Mucosa of descending colon (tissue), 3 donors: ENCODE results near the gene KIF4B. TPM values are rescaled to one million over a fixed set of nuclear protein-coding genes. Genes with fewer than 3 reads are reported as not detected.
A peak's percentile ranks its signal among the peaks of the same experiment; 100 is the strongest.
"Not testable (repeated sequence)": the region's sequence is repeated elsewhere in the genome, so short reads cannot be mapped to it uniquely, and the experiment has no call there.

Experiments
- ATAC-seq: fragments of 200-7000 bp; cut with Tn5 transposase; one replicate; pipeline ENCODE4 v1.9.1; 2020; ENCODE audit warnings: mild to moderate bottlenecking, moderate library complexity
- DNase-seq, 3 donors: peaks; one replicate each; pipeline ENCODE4 v3.0.0-alpha.2; 2020
- H3K36me3 ChIP-seq: fragments of 200-600 bp; one replicate; pipeline ENCODE4 v1.8.0; 2021; ENCODE audit warnings: low read depth, mild to moderate bottlenecking
- H3K4me1 ChIP-seq: fragments of 200-600 bp; one replicate; pipeline ENCODE4 v1.8.0; 2021; ENCODE audit warnings: low read depth, mild to moderate bottlenecking
- H3K4me3 ChIP-seq: fragments of 200-600 bp; one replicate; pipeline ENCODE4 v1.8.0; 2021; ENCODE audit warnings: mild to moderate bottlenecking
- H3K9me3 ChIP-seq: fragments of 200-600 bp; one replicate; pipeline ENCODE4 v1.8.0; 2021; ENCODE audit warnings: mild to moderate bottlenecking
- intact Hi-C, 2 donors: fragments of 100-400 bp; cut with DNase I in 1 of 2; cut with micrococcal nuclease in 1 of 2; formaldehyde crosslinking; loops; one replicate each; pipeline versions ENCODE4 v1.11.0 to v1.11.1; 2022; cut with DNase I, micrococcal nuclease
- total RNA-seq, 3 donors: library from RNA; stranded (reverse); fragmentation: NEBNext Ultra II Directional in 2 of 3; extraction: Animal tissue kit (Norgen Biotek cat#: 25700) in 2 of 3; gene quantifications; one replicate each; pipeline versions ENCODE4 v1.2.1 to v1.2.4, GENCODE V29; 2021 to 2023
- TF ChIP-seq, protein P1 (sequence below): fragments of 200-600 bp; IDR thresholded peaks from one replicate; pipeline ENCODE4 v1.8.0; 2022; ENCODE audit warnings: antibody characterized with exemption, mild to moderate bottlenecking
- donor health status: DM: no; HTN: no; CAD: no; lungs with moderate emphysema.
- donor health status: DM: no; HTN: no; CAD: no.
- donor health status: DM: no; HTN: yes; CAD: no.

KIF4B gene
- total RNA-seq, 3 donors from 2014 or later, result not detected

DNA sequence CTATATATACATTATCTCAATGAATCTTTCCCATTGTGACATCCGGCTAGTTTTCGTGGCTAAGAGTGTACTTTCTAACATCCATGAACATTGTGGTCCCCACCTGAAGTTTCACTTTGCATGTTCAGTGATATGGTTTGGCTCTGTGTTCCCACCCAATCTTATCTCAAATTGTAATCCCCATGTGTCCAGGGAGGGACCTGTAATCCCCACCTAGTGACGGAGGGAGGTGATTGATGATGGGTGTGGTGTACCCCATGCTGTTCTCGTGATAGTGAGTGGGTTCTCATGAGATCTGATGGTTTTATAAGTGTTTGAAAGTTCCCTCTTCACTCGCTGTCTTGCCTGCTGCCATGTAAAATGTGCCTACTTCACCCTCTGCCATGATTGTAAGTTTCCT, 44.6 kb upstream of the KIF4B start:
- intact Hi-C loops, result no loop called here
- Histone ChIP-seq H3K4me1 (no peaks in the 10 kb centered on the region), H3K9me3 (no peaks in the 10 kb centered on the region), H3K36me3 (no peaks in the 10 kb centered on the region), H3K4me3 (no peak overlapping the region)
- no peak for DNase-seq
- TF ChIP-seq, protein P1, sequence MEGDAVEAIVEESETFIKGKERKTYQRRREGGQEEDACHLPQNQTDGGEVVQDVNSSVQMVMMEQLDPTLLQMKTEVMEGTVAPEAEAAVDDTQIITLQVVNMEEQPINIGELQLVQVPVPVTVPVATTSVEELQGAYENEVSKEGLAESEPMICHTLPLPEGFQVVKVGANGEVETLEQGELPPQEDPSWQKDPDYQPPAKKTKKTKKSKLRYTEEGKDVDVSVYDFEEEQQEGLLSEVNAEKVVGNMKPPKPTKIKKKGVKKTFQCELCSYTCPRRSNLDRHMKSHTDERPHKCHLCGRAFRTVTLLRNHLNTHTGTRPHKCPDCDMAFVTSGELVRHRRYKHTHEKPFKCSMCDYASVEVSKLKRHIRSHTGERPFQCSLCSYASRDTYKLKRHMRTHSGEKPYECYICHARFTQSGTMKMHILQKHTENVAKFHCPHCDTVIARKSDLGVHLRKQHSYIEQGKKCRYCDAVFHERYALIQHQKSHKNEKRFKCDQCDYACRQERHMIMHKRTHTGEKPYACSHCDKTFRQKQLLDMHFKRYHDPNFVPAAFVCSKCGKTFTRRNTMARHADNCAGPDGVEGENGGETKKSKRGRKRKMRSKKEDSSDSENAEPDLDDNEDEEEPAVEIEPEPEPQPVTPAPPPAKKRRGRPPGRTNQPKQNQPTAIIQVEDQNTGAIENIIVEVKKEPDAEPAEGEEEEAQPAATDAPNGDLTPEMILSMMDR, result no peak
- no peak for ATAC-seq

DNA sequence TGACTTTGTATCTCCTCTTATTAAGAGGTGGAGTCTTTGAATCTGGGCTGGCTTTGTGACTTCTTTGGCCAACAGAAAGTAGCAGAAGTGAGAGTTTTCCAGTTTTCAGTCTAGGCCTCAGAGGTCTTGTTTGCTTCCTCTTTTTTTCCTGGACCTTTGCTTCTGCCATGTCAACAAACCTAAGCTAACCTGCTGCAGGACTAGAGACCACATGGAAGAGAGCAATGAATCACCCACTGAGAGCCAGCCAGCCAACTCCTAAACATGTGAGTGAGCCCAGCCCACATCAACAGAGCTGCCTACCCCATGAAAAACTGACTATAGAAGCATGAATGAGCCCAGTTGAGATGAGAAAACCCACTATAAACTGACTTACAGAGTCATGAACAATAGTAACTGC, 42.8 kb upstream of the KIF4B start:
- intact Hi-C loops, result no loop called here
- no peaks in the 10 kb centered on the region for H3K36me3 ChIP-seq
- ATAC-seq, result no peak
- DNase-seq, result no peak
- H3K4me3 ChIP-seq, result no peak overlapping the region
- H3K4me1 ChIP-seq, result no peaks in the 10 kb centered on the region
- TF ChIP-seq, protein P1, result no peak
- no peaks in the 10 kb centered on the region for H3K9me3 ChIP-seq

DNA sequence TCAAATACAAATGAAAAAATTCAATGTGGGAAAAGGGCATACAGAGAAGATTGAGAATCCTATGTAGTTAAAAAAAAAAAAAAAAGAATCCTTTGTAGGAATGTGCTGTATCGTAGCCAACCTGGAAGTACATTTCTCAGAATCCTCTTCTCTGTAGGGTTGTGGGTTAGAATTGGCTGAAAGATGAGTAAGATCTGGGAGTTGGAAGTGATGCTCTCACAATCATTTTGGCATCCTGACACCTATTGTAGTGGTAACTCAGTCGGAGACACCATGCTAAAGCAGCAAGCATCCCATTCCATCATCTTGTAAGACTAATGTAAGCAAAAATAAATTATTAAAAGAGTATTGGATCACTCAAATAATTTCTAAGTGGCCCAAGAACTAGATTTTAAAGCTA, 42.1 kb upstream of the KIF4B start:
- no peak for DNase-seq
- Histone ChIP-seq H3K36me3 (no peaks in the 10 kb centered on the region), H3K4me3 (no peak overlapping the region), H3K9me3 (no peaks in the 10 kb centered on the region), H3K4me1 (no peaks in the 10 kb centered on the region)
- TF ChIP-seq, protein P1, result no peak
- intact Hi-C loops, result no loop called here
- ATAC-seq, result no peak

DNA sequence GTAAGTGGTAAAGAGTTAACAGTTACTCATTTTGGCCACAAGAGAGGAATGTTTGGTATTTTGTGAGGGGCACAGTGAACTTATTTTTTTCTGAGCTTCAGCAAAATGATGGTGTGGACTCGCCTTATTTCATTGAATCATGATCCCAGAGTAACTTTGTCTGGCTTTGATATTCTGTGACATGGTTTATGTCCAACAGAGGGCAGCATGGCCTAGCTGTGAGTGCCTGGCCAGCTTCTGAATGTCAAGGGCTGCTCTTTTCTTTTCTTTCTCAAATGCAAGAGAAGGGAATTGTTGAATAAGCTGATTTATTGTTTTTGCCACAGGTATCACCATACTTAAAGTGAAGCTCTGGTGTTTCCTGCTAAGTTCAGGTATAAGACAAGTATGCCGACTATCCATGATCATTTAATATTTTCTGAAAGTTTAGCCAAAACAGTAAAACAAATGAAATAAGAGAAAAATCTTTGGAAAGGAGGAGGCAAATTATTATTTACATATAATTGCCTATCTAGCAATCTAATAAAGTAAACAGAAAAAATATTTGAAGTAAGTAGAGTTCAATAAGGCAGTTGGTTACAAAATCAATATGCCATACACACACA, 41.0 kb upstream of the KIF4B start:
- intact Hi-C loops, result no loop called here
- DNase-seq, result peak in 1 of 3 donors; percentile 23
- Histone ChIP-seq H3K4me3 (no peak overlapping the region), H3K9me3 (no peaks in the 10 kb centered on the region), H3K4me1 (no peaks in the 10 kb centered on the region), H3K36me3 (no peaks in the 10 kb centered on the region)
- ATAC-seq, result peak; percentile 31
- TF ChIP-seq, protein P1, result no peak

DNA sequence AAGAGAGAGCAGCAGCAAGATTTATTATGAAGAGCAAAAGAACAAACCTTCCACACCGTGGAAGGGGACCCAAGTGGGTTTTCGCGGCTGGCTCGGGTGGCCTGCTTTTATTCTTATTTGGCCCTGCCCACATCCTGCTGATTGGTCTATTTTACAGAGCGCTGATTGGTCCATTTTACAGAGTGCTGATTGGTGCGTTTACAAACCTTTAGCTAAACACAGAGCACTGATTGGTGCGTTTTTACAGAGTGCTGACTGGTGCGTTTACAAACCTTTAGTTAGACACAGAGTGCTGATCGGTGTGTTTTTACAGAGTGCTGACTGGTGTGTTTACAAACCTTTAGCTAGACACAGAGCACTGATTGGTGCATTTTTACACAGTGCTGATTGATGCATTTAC, 37.5 kb upstream of the KIF4B start:
- H3K36me3 ChIP-seq, H3K4me1 ChIP-seq, intact Hi-C loops, ATAC-seq, H3K9me3 ChIP-seq, H3K4me3 ChIP-seq, DNase-seq: not testable (repeated sequence)

DNA sequence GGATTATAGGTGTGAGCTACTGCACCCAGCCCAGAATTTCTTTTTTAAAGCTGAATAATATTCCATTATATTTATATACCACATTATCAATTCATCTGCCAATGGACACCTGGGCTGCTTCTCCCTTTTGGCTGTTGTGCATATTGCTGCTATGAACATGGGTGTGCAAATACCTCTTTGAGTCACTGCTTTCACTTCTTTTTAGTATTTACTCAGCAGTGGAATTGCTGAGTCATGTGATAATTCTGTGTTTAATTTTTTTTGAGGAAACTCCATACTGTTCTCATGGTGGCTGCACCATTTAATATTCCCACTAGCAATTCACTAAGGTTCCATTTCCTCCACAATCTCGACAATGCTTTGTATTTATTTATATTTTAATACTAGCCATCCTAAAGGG, 36.1 kb upstream of the KIF4B start:
- Histone ChIP-seq H3K36me3 (no peaks in the 10 kb centered on the region), H3K9me3 (no peaks in the 10 kb centered on the region), H3K4me3 (no peak overlapping the region), H3K4me1 (no peaks in the 10 kb centered on the region)
- DNase-seq (no peak), ATAC-seq (no peak)
- TF ChIP-seq, protein P1, result no peak
- intact Hi-C loops, result no loop called here

DNA sequence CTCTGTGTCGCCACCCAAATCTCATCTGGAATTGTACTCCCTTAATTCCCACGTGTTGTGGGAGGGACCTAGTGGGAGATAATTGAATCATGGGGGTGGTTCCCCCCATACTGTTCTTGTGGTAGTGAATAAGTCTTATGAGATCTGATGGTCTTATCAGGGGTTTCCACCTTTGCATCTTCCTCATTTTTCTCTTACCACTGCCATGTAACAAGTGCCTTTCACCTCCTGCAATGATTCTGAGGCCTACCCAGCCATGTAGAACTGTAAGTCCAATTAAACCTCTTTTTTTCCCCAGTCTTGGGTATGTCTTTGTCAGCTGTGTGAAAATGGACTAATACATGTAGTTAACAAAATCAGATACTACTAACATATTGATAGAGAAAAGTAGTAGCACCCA, 35.3 kb upstream of the KIF4B start:
- H3K36me3 ChIP-seq, DNase-seq, H3K9me3 ChIP-seq, H3K4me1 ChIP-seq, H3K4me3 ChIP-seq, intact Hi-C loops, ATAC-seq: not testable (repeated sequence)
